Esophagus squamous epithelium (tissue), 5 donors: Measurements from ENCODE around the gene EXO1. TPM values are rescaled to one million over a fixed set of nuclear protein-coding genes. Genes with fewer than 3 reads are reported as not detected.

Source experiments
- DNase-seq: peaks from one replicate; lab custom pipeline; 2025; lab: John Stamatoyannopoulos, UW
- H3K27ac ChIP-seq, 4 donors: fragments of 200-600 bp; sonication (generic); one replicate each; pipeline ENCODE4 v1.5.1; 2016 to 2019; ENCODE audit warnings: mild to moderate bottlenecking in 1 of 4
- H3K27me3 ChIP-seq, 4 donors: fragments of 200-600 bp; sonication (generic); 1 replicate in 3 of 4; 2 replicates in 1 of 4; pipeline versions ENCODE4 v1.5.1 to v1.6.0; 2017 to 2021; ENCODE audit warnings: antibody characterized with exemption in 1 of 4
- H3K36me3 ChIP-seq, 3 donors: fragments of 200-600 bp; sonication (generic); one replicate each; pipeline ENCODE4 v1.5.1; 2016 to 2019
- H3K4me1 ChIP-seq, 3 donors: fragments of 200-600 bp; sonication (generic); one replicate each; pipeline ENCODE4 v1.5.1; 2017 to 2019
- H3K4me3 ChIP-seq, 4 donors: fragments of 200-600 bp; sonication (generic); 1 replicate in 3 of 4; 2 replicates in 1 of 4; pipeline ENCODE4 v1.5.1; 2016 to 2019; ENCODE audit warnings: mild to moderate bottlenecking in 2 of 4, moderate library complexity in 1 of 4
- H3K9me3 ChIP-seq, 3 donors: fragments of 200-600 bp; sonication (generic); one replicate each; pipeline ENCODE4 v1.5.1; 2016 to 2019
- POLR2A ChIP-seq, 4 donors: fragments of 450-650 bp; IDR thresholded peaks; one replicate each; pipeline ENCODE4 v1.6.1; 2017; ENCODE audit warnings: antibody characterized with exemption in 4 of 4, mild to moderate bottlenecking in 4 of 4, moderate library complexity in 3 of 4
- WGBS, 2 donors: methylation state at CpG; one replicate each; pipeline ENCODE4 v1.1.5; 2018; 5-methylcytosine and 5-hydroxymethylcytosine counted together
- intact Hi-C: fragments of 100-400 bp; cut with DNase I; formaldehyde crosslinking; loops from one replicate; pipeline ENCODE4 v1.15.0; 2022
- total RNA-seq, 4 donors: library from RNA; depleted of rRNA; stranded (reverse); fragments of >200 nt; gene quantifications; one replicate each; pipeline ENCODE4 v1.1.0, GENCODE V29; 2016
- TF ChIP-seq, protein P1 (sequence below), 6 experiments: fragments of 450-650 bp in 4 of 6; fragments of 200-600 bp in 2 of 6; sonication (generic) in 2 of 6; IDR thresholded peaks; one replicate each; pipeline ENCODE4 v1.5.1; 2016 to 2019; ENCODE audit warnings: antibody characterized with exemption in 6 of 6, mild to moderate bottlenecking in 4 of 6, moderate library complexity in 4 of 6
- donor health status: DM: yes; HTN: yes; CAD: no.

Gene EXO1
- total RNA-seq, 4 donors from 2014 or later, result 1.5 to 9.2 (median 5.3) TPM

GRCh38 chr1:241881440-241881839 lies 33.4 kb downstream of the EXO1 start:
- Histone ChIP-seq H3K36me3 (no peaks in the 10 kb centered on the region), H3K27me3 (no peaks in the 10 kb centered on the region), H3K4me1 (no peaks in the 10 kb centered on the region), H3K27ac (no peak overlapping the region), H3K9me3 (no peaks in the 10 kb centered on the region), H3K4me3 (no peak overlapping the region)
- DNase-seq, result no peak
- no peak for TF ChIP-seq POLR2A (IDR thresholded peaks at IDR 0.05)
- TF ChIP-seq, protein P1, sequence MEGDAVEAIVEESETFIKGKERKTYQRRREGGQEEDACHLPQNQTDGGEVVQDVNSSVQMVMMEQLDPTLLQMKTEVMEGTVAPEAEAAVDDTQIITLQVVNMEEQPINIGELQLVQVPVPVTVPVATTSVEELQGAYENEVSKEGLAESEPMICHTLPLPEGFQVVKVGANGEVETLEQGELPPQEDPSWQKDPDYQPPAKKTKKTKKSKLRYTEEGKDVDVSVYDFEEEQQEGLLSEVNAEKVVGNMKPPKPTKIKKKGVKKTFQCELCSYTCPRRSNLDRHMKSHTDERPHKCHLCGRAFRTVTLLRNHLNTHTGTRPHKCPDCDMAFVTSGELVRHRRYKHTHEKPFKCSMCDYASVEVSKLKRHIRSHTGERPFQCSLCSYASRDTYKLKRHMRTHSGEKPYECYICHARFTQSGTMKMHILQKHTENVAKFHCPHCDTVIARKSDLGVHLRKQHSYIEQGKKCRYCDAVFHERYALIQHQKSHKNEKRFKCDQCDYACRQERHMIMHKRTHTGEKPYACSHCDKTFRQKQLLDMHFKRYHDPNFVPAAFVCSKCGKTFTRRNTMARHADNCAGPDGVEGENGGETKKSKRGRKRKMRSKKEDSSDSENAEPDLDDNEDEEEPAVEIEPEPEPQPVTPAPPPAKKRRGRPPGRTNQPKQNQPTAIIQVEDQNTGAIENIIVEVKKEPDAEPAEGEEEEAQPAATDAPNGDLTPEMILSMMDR (IDR thresholded peaks at IDR 0.05), result no peak
- WGBS, 2 donors, result 93% methylated on average over 6 of the region's 6 CpGs
- intact Hi-C loops, result no loop called here

- Histone ChIP-seq H3K27me3 (no peaks in the 10 kb centered on the region), H3K36me3 (no peaks in the 10 kb centered on the region), H3K4me1 (no peaks in the 10 kb centered on the region), H3K27ac (no peak overlapping the region), H3K4me3 (no peak overlapping the region), H3K9me3 (no peaks in the 10 kb centered on the region)
- TF ChIP-seq, protein P1 (IDR thresholded peaks at IDR 0.05), result no peak
- TF ChIP-seq POLR2A (IDR thresholded peaks at IDR 0.05), result no peak
- 63 to 64% methylated on average over 1 of the region's 1 CpG for WGBS, 2 donors
- intact Hi-C loops, result no loop called here
- no peak for DNase-seq
Measured at GRCh38 chr1:241883159-241883558, 35.2 kb downstream of the EXO1 start.

- TF ChIP-seq, protein P1 (IDR thresholded peaks at IDR 0.05), result no peak
- TF ChIP-seq POLR2A (IDR thresholded peaks at IDR 0.05), result no peak
- WGBS, 2 donors, result 86 to 94% methylated on average over 4 of the region's 4 CpGs
- H3K27me3 ChIP-seq, result no peaks in the 10 kb centered on the region
Measured at GRCh38 chr1:241888232-241888631, 40.2 kb downstream of the EXO1 start.

GRCh38 chr1:241891296-241891695 lies 43.3 kb downstream of the EXO1 start:
- no peak for DNase-seq
- intact Hi-C loops, result no loop called here
- WGBS, 2 donors, result 87 to 89% methylated on average over 3 of the region's 3 CpGs
- TF ChIP-seq POLR2A (IDR thresholded peaks at IDR 0.05), result no peak
- TF ChIP-seq, protein P1 (IDR thresholded peaks at IDR 0.05), result no peak
- H3K4me3 ChIP-seq, result no peak overlapping the region
- H3K36me3 ChIP-seq, result no peaks in the 10 kb centered on the region
- H3K4me1 ChIP-seq, result no peaks in the 10 kb centered on the region
- no peaks in the 10 kb centered on the region for H3K9me3 ChIP-seq
- no peaks in the 10 kb centered on the region for H3K27me3 ChIP-seq
- no peak overlapping the region for H3K27ac ChIP-seq

More at GRCh38 chr1:241888232-241888631, 40.2 kb downstream of the EXO1 start:
- Histone ChIP-seq H3K36me3 (no peaks in the 10 kb centered on the region), H3K27ac (no peak overlapping the region), H3K4me3 (no peak overlapping the region), H3K9me3 (no peaks in the 10 kb centered on the region), H3K4me1 (no peaks in the 10 kb centered on the region)
- no peak for DNase-seq
- intact Hi-C loops, result no loop called here

DNA sequence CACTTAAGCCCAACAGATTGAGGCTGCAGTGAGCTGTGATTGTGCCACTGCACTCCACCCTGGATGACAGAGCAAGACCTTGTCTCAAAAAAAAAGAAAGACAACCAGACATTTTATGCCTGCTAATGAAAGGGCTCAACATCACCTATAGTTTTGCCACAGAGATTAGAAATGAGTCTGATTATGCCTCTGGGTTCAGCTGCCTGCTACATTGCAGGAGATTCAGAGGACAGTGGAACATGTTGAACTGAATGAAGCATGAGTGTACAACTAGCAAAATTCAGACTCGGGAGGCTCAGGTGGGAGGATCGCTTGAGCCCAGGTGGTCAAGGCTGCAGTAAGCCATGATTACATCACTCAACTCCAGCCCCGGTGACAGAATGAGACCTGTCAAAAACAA lies 46.0 kb downstream of the EXO1 start:
- no peak overlapping the region for H3K27ac ChIP-seq
- no peak for TF ChIP-seq POLR2A (IDR thresholded peaks at IDR 0.05)
- TF ChIP-seq, protein P1 (IDR thresholded peaks at IDR 0.05), result no peak
- DNase-seq, result no peak
- 65 to 70% methylated on average over 3 of the region's 3 CpGs for WGBS, 2 donors
- no peaks in the 10 kb centered on the region for H3K4me1 ChIP-seq
- H3K9me3 ChIP-seq, result no peaks in the 10 kb centered on the region
- H3K36me3 ChIP-seq, result no peaks in the 10 kb centered on the region
- intact Hi-C loops, result no loop called here
- no peak overlapping the region for H3K4me3 ChIP-seq
- H3K27me3 ChIP-seq, result no peaks in the 10 kb centered on the region
